H1 (cell line): ENCODE data around the gene EPHA10. TPM values are rescaled to one million over a fixed set of nuclear protein-coding genes. Genes with fewer than 3 reads are reported as not detected.
A peak's percentile ranks its signal among the peaks of the same experiment; 100 is the strongest.

Experiments used
- CTCF ChIA-PET: fragments of 300-600 bp; sonication (Branson Sonifier 250); formaldehyde crosslinking; loops from one replicate; lab custom pipeline; 2021; ENCODE audit not compliant: partially characterized antibody; lab: Charles Lee
- POLR2A ChIA-PET: fragments of 300-600 bp; sonication (Branson Sonifier 250); formaldehyde crosslinking; loops from one replicate; lab custom pipeline; 2021; ENCODE audit warnings: inconsistent platforms; ENCODE audit not compliant: partially characterized antibody; lab: Charles Lee
- DNase-seq, 2 experiments: peaks; one replicate each; pipeline versions ENCODE4 v3.0.0 to v3.0.0-alpha.2; 2010 to 2022; ENCODE audit warnings: low spot score in 2 of 2, low read depth in 1 of 2, mixed read lengths in 1 of 2
- FAIRE-seq: peaks from 2 replicates; lab custom pipeline; 2011; peaks lifted over from hg19 to GRCh38; lab: Jason Lieb, UNC
- H2AFZ ChIP-seq: 2 replicates; pipeline ENCODE4 v1.8.1; 2012; ENCODE audit warnings: low read length, inconsistent platforms
- H2AK5ac ChIP-seq: 2 replicates; pipeline ENCODE4 v1.6.1; 2013; ENCODE audit warnings: low read depth, low read length
- H2BK120ac ChIP-seq: replicated peaks from 2 replicates; pipeline ENCODE3; 2013; ENCODE audit warnings: low read depth, low read length, inconsistent platforms
- H2BK12ac ChIP-seq: 2 replicates; pipeline ENCODE4 v1.6.1; 2013; ENCODE audit warnings: low read depth, low read length
- H2BK15ac ChIP-seq: 2 replicates; pipeline ENCODE4 v1.6.1; 2013; ENCODE audit warnings: low read length
- H2BK20ac ChIP-seq: 2 replicates; pipeline ENCODE4 v1.6.1; 2013; ENCODE audit warnings: low read length
- H2BK5ac ChIP-seq: 2 replicates; pipeline ENCODE4 v1.6.1; 2013; ENCODE audit warnings: low read depth, low read length
- H3K14ac ChIP-seq: 2 replicates; pipeline ENCODE4 v1.6.1; 2013; ENCODE audit warnings: inconsistent platforms; ENCODE audit not compliant: insufficient read length
- H3K18ac ChIP-seq: 2 replicates; pipeline ENCODE4 v1.6.1; 2013; ENCODE audit warnings: low read length; ENCODE audit errors: extremely low read depth
- H3K23ac ChIP-seq: 2 replicates; pipeline ENCODE4 v1.6.1; 2013; ENCODE audit warnings: inconsistent platforms; ENCODE audit not compliant: insufficient read length
- H3K23me2 ChIP-seq: 2 replicates; pipeline ENCODE4 v1.6.1; 2013; ENCODE audit warnings: low read depth, low read length
- H3K27ac ChIP-seq: 2 replicates; pipeline ENCODE4 v1.6.1; 2011; ENCODE audit warnings: low read depth, low read length, inconsistent platforms
- H3K27me3 ChIP-seq, 4 experiments: replicated peaks in 1 of 4; 1 replicate in 1 of 4; 2 replicates in 3 of 4; pipeline versions ENCODE4 v1.6.1 to v1.8.1; 2011 to 2013; ENCODE audit warnings: low read length in 3 of 4, mild to moderate bottlenecking in 3 of 4, inconsistent platforms in 2 of 4, mixed read lengths in 2 of 4, moderate library complexity in 1 of 4; ENCODE audit not compliant: control insufficient read depth in 3 of 4, insufficient read depth in 3 of 4; ENCODE audit errors: extremely low read depth in 1 of 4
- H3K36me3 ChIP-seq, 4 experiments: 2 replicates each; pipeline versions ENCODE4 v1.6.1 to v1.8.1; 2011 to 2013; ENCODE audit warnings: mild to moderate bottlenecking in 4 of 4, low read length in 3 of 4, moderate library complexity in 2 of 4, control low read depth in 1 of 4, inconsistent platforms in 1 of 4; ENCODE audit not compliant: insufficient read depth in 4 of 4, control insufficient read depth in 2 of 4
- H3K4ac ChIP-seq: replicated peaks from 2 replicates; pipeline ENCODE3; 2013; ENCODE audit warnings: low read length, low read depth, mixed read lengths, inconsistent platforms; ENCODE audit not compliant: insufficient read length
- H3K4me1 ChIP-seq, 4 experiments: replicated peaks in 1 of 4; 1 replicate in 1 of 4; 2 replicates in 3 of 4; pipeline versions ENCODE4 v1.6.1 to v1.8.1; 2011 to 2013; ENCODE audit warnings: low read length in 3 of 4, inconsistent platforms in 2 of 4, mixed read lengths in 1 of 4; ENCODE audit not compliant: insufficient read depth in 4 of 4, control insufficient read depth in 3 of 4
- H3K4me2 ChIP-seq, 2 experiments: 2 replicates each; pipeline versions ENCODE4 v1.6.1 to v1.8.1; 2011 to 2013; ENCODE audit warnings: low read depth in 2 of 2, low read length in 2 of 2, control low read depth in 1 of 2, inconsistent platforms in 1 of 2, mild to moderate bottlenecking in 1 of 2; ENCODE audit not compliant: insufficient read depth in 1 of 2
- H3K4me3 ChIP-seq, 4 experiments: fragments of 200-600, 300-600 bp in 1 of 4; sonication (generic), shearing (Covaris generic), sonication (Bioruptor Twin) in 1 of 4; 2 replicates each; pipeline versions ENCODE4 v1.5.1 to v1.8.1; 2011 to 2016; ENCODE audit warnings: low read length in 4 of 4, low read depth in 3 of 4, control low read depth in 2 of 4, inconsistent platforms in 2 of 4, mild to moderate bottlenecking in 2 of 4, mixed read lengths in 1 of 4, moderate library complexity in 1 of 4; ENCODE audit not compliant: insufficient read depth in 2 of 4; ENCODE audit errors: extremely low read depth in 1 of 4
- H3K56ac ChIP-seq: replicated peaks from 2 replicates; pipeline ENCODE3; 2013; ENCODE audit warnings: low read depth, mild to moderate bottlenecking, mixed read lengths, low read length, inconsistent platforms; ENCODE audit not compliant: insufficient read length
- H3K79me1 ChIP-seq: 2 replicates; pipeline ENCODE4 v1.6.1; 2013; ENCODE audit warnings: low read depth, low read length, control low read depth
- H3K79me2 ChIP-seq, 2 experiments: 2 replicates each; pipeline versions ENCODE4 v1.6.1 to v1.8.1; 2012 to 2013; ENCODE audit warnings: low read length in 2 of 2, mild to moderate bottlenecking in 2 of 2, inconsistent platforms in 1 of 2; ENCODE audit not compliant: insufficient read depth in 2 of 2, control insufficient read depth in 1 of 2
- H3K9ac ChIP-seq, 4 experiments: replicated peaks in 1 of 4; 1 replicate in 1 of 4; 2 replicates in 3 of 4; pipeline versions ENCODE4 v1.6.1 to v1.8.1; 2011 to 2013; ENCODE audit warnings: low read depth in 3 of 4, low read length in 3 of 4, control low read depth in 2 of 4, mild to moderate bottlenecking in 2 of 4, moderate library complexity in 2 of 4, inconsistent platforms in 1 of 4; ENCODE audit errors: extremely low read depth in 1 of 4
- H3K9me3 ChIP-seq, 2 experiments: 2 replicates each; pipeline versions ENCODE4 v1.6.1 to v1.8.1; 2012 to 2013; ENCODE audit warnings: mild to moderate bottlenecking in 2 of 2, moderate library complexity in 2 of 2, control low read depth in 1 of 2, inconsistent platforms in 1 of 2, low read depth in 1 of 2, low read length in 1 of 2, mixed read lengths in 1 of 2; ENCODE audit not compliant: insufficient read depth in 2 of 2
- H4K20me1 ChIP-seq, 2 experiments: replicated peaks in 1 of 2; 2 replicates each; pipeline versions ENCODE3 to v1.8.1; 2011 to 2013; ENCODE audit warnings: inconsistent platforms in 2 of 2, low read length in 2 of 2, mild to moderate bottlenecking in 1 of 2; ENCODE audit not compliant: insufficient read depth in 2 of 2, control insufficient read depth in 1 of 2
- H4K5ac ChIP-seq: 2 replicates; pipeline ENCODE4 v1.6.1; 2013; ENCODE audit warnings: low read length, low read depth, mixed read lengths, inconsistent platforms; ENCODE audit not compliant: insufficient read length
- H4K8ac ChIP-seq: 2 replicates; pipeline ENCODE4 v1.8.0; 2013; ENCODE audit warnings: mild to moderate bottlenecking, moderate library complexity, low read length, inconsistent platforms; ENCODE audit not compliant: insufficient read depth; ENCODE audit errors: extremely low read depth
- H4K91ac ChIP-seq: replicated peaks from 2 replicates; pipeline ENCODE3; 2013; ENCODE audit warnings: low read length, mixed read lengths, inconsistent platforms; ENCODE audit not compliant: insufficient read length
- BRCA1 ChIP-seq: IDR thresholded peaks from 2 replicates; pipeline ENCODE4 v1.6.1; 2012; ENCODE audit warnings: low read depth, low read length, improper control_type of control experiment
- CEBPB ChIP-seq: IDR thresholded peaks from 2 replicates; pipeline ENCODE4 v1.6.1; 2012; ENCODE audit warnings: low read depth, low read length
- GABPA ChIP-seq: IDR thresholded peaks from 2 replicates; pipeline ENCODE4 v1.6.1; 2011; ENCODE audit warnings: mild to moderate bottlenecking, low read length, moderate library complexity, borderline replicate concordance; ENCODE audit not compliant: insufficient read depth
- TAF1 ChIP-seq: IDR thresholded peaks from 2 replicates; pipeline ENCODE4 v1.6.1; 2011; ENCODE audit warnings: mild to moderate bottlenecking, low read depth, low read length
- WGBS, 2 experiments: shearing (Covaris generic) in 1 of 2; methylation state at CpG; one replicate each; pipeline versions ENCODE4 v1.1.6 to v1.1.7; 2013 to 2015; ENCODE audit warnings: low lambda C conversion rate in 2 of 2, mixed read lengths in 2 of 2, inconsistent platforms in 1 of 2, low coverage in 1 of 2, missing lambda C conversion rate in 1 of 2; ENCODE audit not compliant: insufficient replicate concordance in 2 of 2, insufficient coverage in 1 of 2, insufficient read length in 1 of 2; ENCODE audit errors: extremely low coverage in 1 of 2, missing lambda C conversion rate in 1 of 2; 5-methylcytosine and 5-hydroxymethylcytosine counted together
- polyA plus RNA-seq, 7 experiments: library from polyadenylated mRNA; depleted of rRNA in 3 of 7; stranded (reverse) in 5 of 7; unstranded in 2 of 7; fragments of >200 nt in 5 of 7; fragments of 200-250 nt in 2 of 7; gene quantifications; 1 replicate in 5 of 7; 2 replicates in 1 of 7; 4 replicates in 1 of 7; pipeline versions ENCODE4 v1.2.1 to v1.2.3, GENCODE V29; 2011 to 2013; ENCODE audit warnings: missing spikeins in 2 of 7, mixed read lengths in 2 of 7
- total RNA-seq: library from RNA; stranded (reverse); fragmentation: NEBNext Ultra II Directional; extraction: Animal tissue kit (Norgen Biotek cat#: 25700); gene quantifications from 2 replicates; pipeline ENCODE4 v1.2.1, GENCODE V29; 2021

Gene EPHA10
- total and polyA plus RNA-seq, 2 of the 8 experiments (the other 6 are each of a cell fraction or from before 2014, with no cell fraction given), result 0.54 to 1.0 TPM

GRCh38 chr1:37691497-37692077 lies 73.3 kb downstream of the EPHA10 start:
- Histone ChIP-seq H4K20me1 (peaks cover 0 to 5% of the 10 kb centered on the region in 2 experiments), H4K8ac (no peak overlapping the region), H2BK15ac (no peak overlapping the region), H2BK20ac (no peak overlapping the region), H3K79me2 (peaks cover 0 to 22% of the 10 kb centered on the region in 2 experiments; a peak in 2 of 4 replicates), H3K56ac (peak overlapping the region; percentile 10), H3K4ac (no peak overlapping the region), H2BK5ac (no peak overlapping the region), H2BK12ac (no peak overlapping the region), H3K36me3 (peaks cover under 1 to 20% (median 12%) of the 10 kb centered on the region in 4 experiments; a peak in 6 of 8 replicates), H3K23ac (no peak overlapping the region), H4K5ac (no peak overlapping the region), H3K14ac (no peak overlapping the region), H3K9me3 (no peaks in the 10 kb centered on the region), H2BK120ac (no peak overlapping the region), H3K18ac (no peak overlapping the region; the same call in 1 of the 2 replicates), H3K27me3 (peaks cover 0 to 1% (median 0%) of the 10 kb centered on the region in 4 experiments; a peak in 1 of 7 replicates), H3K9ac (peak overlapping the region in 3 of 4 experiments; percentile 20 to 56 (median 31); a peak in 4 of 7 replicates), H3K4me1 (peaks cover 0 to 13% (median 9%) of the 10 kb centered on the region in 4 experiments; a peak in 6 of 7 replicates), H2AFZ (peak overlapping the region; percentile 18; the same call in 1 of the 2 replicates), H3K23me2 (peaks cover 13% of the 10 kb centered on the region), H4K91ac (no peak overlapping the region), H2AK5ac (no peak overlapping the region), H3K4me2 (peak overlapping the region; percentile 79 to 90), H3K27ac (no peak overlapping the region), H3K79me1 (0 out of 2 replicates have a peak, but pooled peaks cover 2% of the 10 kb centered on the region), H3K4me3 (peak overlapping the region; percentile 87 to 92 (median 90))
- CTCF ChIA-PET, result interaction anchor here (0.8 to 2.1 kb wide), 7 partner anchors 10 to 168 kb away, joined by 3 to 8 read pairs (median 3); no protein-coding TSS in a partner anchor
- FAIRE-seq, result no peak
- 10% methylated on average over 41 of the region's 45 CpGs; no CpG with 5 or more reads in 1 of the 2 experiments for WGBS, 2 experiments
- no peak for DNase-seq
- POLR2A ChIA-PET, result interaction anchor here (0.7 to 2.9 kb wide), 14 partner anchors 9 to 381 kb away, joined by 3 to 10 read pairs (median 5); partner anchors contain the start of genes C1orf122, DNALI1, SNIP1 and YRDC
- TF ChIP-seq BRCA1, result no peak
- TF ChIP-seq GABPA, result no peak
- TF ChIP-seq TAF1, result no peak
- peak; percentile 55; the same call in 1 of the 2 replicates for TF ChIP-seq CEBPB
